IMR-90 (cell line): ENCODE results near the gene DENND5A. TPM values are rescaled to one million over a fixed set of nuclear protein-coding genes. Genes with fewer than 3 reads are reported as not detected.

Experiments used
- ATAC-seq: fragments of 200-7000 bp; cut with Tn5 transposase; 2 replicates; pipeline ENCODE4 v1.9.1; 2020; ENCODE audit warnings: low read depth, mild to moderate bottlenecking, moderate library complexity
- BruUV-seq: library from RNA; stranded (reverse); fragments of 400-500 nt; replicated peaks from 2 replicates; lab custom pipeline; 2021; lab: Mats Ljungman, UMichigan
- CTCF ChIA-PET: fragments of 300-600 bp; formaldehyde crosslinking; extraction: SDS; loops from one replicate; lab custom pipeline; 2021; ENCODE audit warnings: antibody characterized with exemption; lab: Yijun Ruan, JAX
- POLR2A ChIA-PET: fragments of 300-600 bp; sonication (Branson Sonifier 250); formaldehyde crosslinking; loops from one replicate; lab custom pipeline; 2022; ENCODE audit warnings: antibody characterized with exemption; ENCODE audit not compliant: unreplicated experiment; lab: Charles Lee
- DNase-seq: peaks from one replicate; pipeline ENCODE4 v3.0.0; 2013
- H2AFZ ChIP-seq: replicated peaks from 2 replicates; pipeline ENCODE3; 2013; ENCODE audit warnings: low read length, mild to moderate bottlenecking; ENCODE audit not compliant: poor library complexity
- H2AK5ac ChIP-seq: 2 replicates; pipeline ENCODE4 v1.6.1; 2013; ENCODE audit warnings: low read depth, low read length, inconsistent platforms
- H2AK9ac ChIP-seq: replicated peaks from 2 replicates; pipeline ENCODE3; 2013; ENCODE audit warnings: mild to moderate bottlenecking, low read depth, low read length, moderate library complexity; ENCODE audit not compliant: poor library complexity
- H2BK120ac ChIP-seq: 2 replicates; pipeline ENCODE4 v1.6.1; 2013; ENCODE audit warnings: low read depth, low read length, inconsistent platforms
- H2BK15ac ChIP-seq: 3 replicates; pipeline ENCODE4 v1.6.1; 2013; ENCODE audit warnings: low read depth, low read length, inconsistent platforms
- H2BK20ac ChIP-seq: 2 replicates; pipeline ENCODE4 v1.6.1; 2013; ENCODE audit warnings: low read depth, mild to moderate bottlenecking, inconsistent platforms, low read length, moderate library complexity
- H2BK5ac ChIP-seq: 2 replicates; pipeline ENCODE4 v1.6.1; 2013; ENCODE audit warnings: mild to moderate bottlenecking, low read depth, low read length, inconsistent platforms; ENCODE audit not compliant: poor library complexity, severe bottlenecking
- H3K14ac ChIP-seq: replicated peaks from 2 replicates; pipeline ENCODE4 v1.6.1; 2013; ENCODE audit warnings: low read depth, low read length, inconsistent platforms
- H3K18ac ChIP-seq: 2 replicates; pipeline ENCODE4 v1.6.1; 2013; ENCODE audit warnings: low read depth, low read length, control low read depth
- H3K23ac ChIP-seq: 2 replicates; pipeline ENCODE4 v1.6.1; 2013; ENCODE audit warnings: low read depth, low read length, inconsistent platforms
- H3K27ac ChIP-seq: 2 replicates; pipeline ENCODE4 v1.5.1; 2013; ENCODE audit warnings: mild to moderate bottlenecking, control low read depth, low read length; ENCODE audit not compliant: insufficient read depth
- H3K27me3 ChIP-seq: 2 replicates; pipeline ENCODE4 v1.6.1; 2013; ENCODE audit warnings: low read length; ENCODE audit not compliant: control insufficient read depth, insufficient read depth
- H3K36me3 ChIP-seq: 2 replicates; pipeline ENCODE4 v1.6.1; 2013; ENCODE audit warnings: low read length, mixed read lengths; ENCODE audit not compliant: control insufficient read depth, insufficient read depth
- H3K4ac ChIP-seq: 2 replicates; pipeline ENCODE4 v1.6.1; 2013; ENCODE audit warnings: low read depth, low read length, inconsistent platforms
- H3K4me1 ChIP-seq: 2 replicates; pipeline ENCODE4 v1.6.1; 2013; ENCODE audit warnings: low read length, mixed read lengths; ENCODE audit not compliant: control insufficient read depth, insufficient read depth
- H3K4me2 ChIP-seq: 2 replicates; pipeline ENCODE4 v1.6.1; 2013; ENCODE audit warnings: low read depth, mild to moderate bottlenecking, control low read depth, low read length, moderate library complexity
- H3K4me3 ChIP-seq: 2 replicates; pipeline ENCODE4 v1.5.1; 2013; ENCODE audit warnings: low read depth, mild to moderate bottlenecking, control low read depth, low read length, moderate library complexity; ENCODE audit not compliant: insufficient read depth
- H3K56ac ChIP-seq: 2 replicates; pipeline ENCODE4 v1.6.1; 2013; ENCODE audit warnings: low read length, inconsistent platforms; ENCODE audit not compliant: insufficient read depth; ENCODE audit errors: extremely low read depth
- H3K79me1 ChIP-seq, 2 experiments: 2 replicates each; pipeline ENCODE4 v1.6.1; 2013; ENCODE audit warnings: low read length in 2 of 2, inconsistent platforms in 1 of 2, low read depth in 1 of 2
- H3K9ac ChIP-seq: 2 replicates; pipeline ENCODE4 v1.6.1; 2013; ENCODE audit warnings: low read depth, low read length, control low read depth
- H3K9me1 ChIP-seq: 2 replicates; pipeline ENCODE4 v1.6.1; 2013; ENCODE audit warnings: low read length, inconsistent platforms; ENCODE audit not compliant: insufficient read depth
- H3K9me3 ChIP-seq: 2 replicates; pipeline ENCODE4 v1.6.1; 2013; ENCODE audit warnings: low read length; ENCODE audit not compliant: control insufficient read depth, insufficient read depth
- H4K20me1 ChIP-seq: 2 replicates; pipeline ENCODE4 v1.6.1; 2013; ENCODE audit warnings: low read length, inconsistent platforms; ENCODE audit not compliant: insufficient read depth
- H4K5ac ChIP-seq: 2 replicates; pipeline ENCODE4 v1.6.1; 2013; ENCODE audit warnings: mild to moderate bottlenecking, low read depth, low read length, control low read depth
- H4K8ac ChIP-seq, 2 experiments: 2 replicates each; pipeline ENCODE4 v1.6.1; 2013; ENCODE audit warnings: low read depth in 2 of 2, low read length in 2 of 2, control low read depth in 1 of 2, inconsistent platforms in 1 of 2
- H4K91ac ChIP-seq: 2 replicates; pipeline ENCODE4 v1.6.1; 2013; ENCODE audit warnings: low read depth, low read length, inconsistent platforms; ENCODE audit not compliant: insufficient read depth
- CEBPB ChIP-seq: IDR thresholded peaks from 2 replicates; pipeline ENCODE4 v1.6.1; 2012; ENCODE audit warnings: low read depth, low read length, improper control_type of control experiment
- POLR2A ChIP-seq: IDR thresholded peaks from 2 replicates; pipeline ENCODE4 v1.6.1; 2012; ENCODE audit warnings: mild to moderate bottlenecking, low read depth, low read length
- dilution Hi-C: fragments of 300-500 bp; cut with HindIII; formaldehyde crosslinking; loops from one replicate; pipeline ENCODE4 v1.14.3; 2018; ENCODE audit warnings: low sequenced_read_pairs; ENCODE audit not compliant: unreplicated experiment
- in situ Hi-C: fragments of 300-500 bp; cut with MboI; formaldehyde crosslinking; loops from 3 replicates; pipeline ENCODE4 v1.14.3; 2019; ENCODE audit warnings: low sequenced_read_pairs, inconsistent platforms, mixed read lengths
- intact Hi-C: fragments of 100-400 bp; cut with micrococcal nuclease; formaldehyde crosslinking; loops from 2 replicates; pipeline ENCODE4 v1.10.0; 2022
- polyA plus RNA-seq, 3 experiments: library from polyadenylated mRNA; depleted of rRNA; stranded (reverse); fragments of >200 nt; gene quantifications; 2 replicates each; pipeline ENCODE4 v1.2.3, GENCODE V29; 2012; ENCODE audit warnings: low replicate concordance in 1 of 3
- total RNA-seq: library from RNA; depleted of rRNA; stranded (reverse); fragments of >200 nt; gene quantifications from 2 replicates; pipeline ENCODE4 v1.2.3, GENCODE V29; 2012

Gene DENND5A
- total and polyA plus RNA-seq, 2 of the 4 experiments (the other 2 are of a cell fraction): 179 to 192 TPM

DNA sequence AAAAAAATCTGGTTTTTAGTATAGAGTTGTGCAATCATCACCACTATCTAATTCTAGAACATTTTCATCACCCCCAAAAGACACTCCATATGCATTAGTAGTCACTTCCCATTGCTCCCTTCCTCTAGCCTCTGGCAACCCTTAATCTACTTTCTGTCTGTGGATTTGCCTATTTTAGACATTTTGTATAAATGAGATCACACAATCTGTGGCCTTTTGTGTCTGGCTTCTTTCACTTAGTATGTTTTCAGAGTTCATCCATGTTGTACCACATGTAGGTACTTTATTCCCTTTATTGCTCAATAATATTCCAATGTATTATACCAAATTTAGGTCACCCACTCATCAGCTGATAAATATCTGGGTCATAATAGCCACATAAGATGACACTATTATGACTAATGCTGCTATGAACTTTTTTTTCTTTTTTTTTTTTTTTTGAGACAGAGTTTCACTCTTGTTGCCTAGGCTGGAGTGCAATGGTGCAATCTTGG, 106.2 kb downstream of the DENND5A start:
- peak; percentile 25; the same call in 1 of the 2 replicates for ATAC-seq
- Histone ChIP-seq H4K20me1 (peaks cover 8% of the 10 kb centered on the region; the same call in 1 of the 2 replicates), H3K14ac (no peak overlapping the region), H3K18ac (no peak overlapping the region), H3K36me3 (peaks cover 21% of the 10 kb centered on the region), H2BK20ac (no peak overlapping the region), H2AFZ (no peak overlapping the region), H3K56ac (no peak overlapping the region), H2AK5ac (no peak overlapping the region), H3K4ac (no peak overlapping the region), H3K4me1 (peaks cover 6% of the 10 kb centered on the region), H3K4me2 (no peak overlapping the region), H3K27ac (no peak overlapping the region), H3K4me3 (no peak overlapping the region), H3K9ac (no peak overlapping the region), H3K27me3 (no peaks in the 10 kb centered on the region), H4K5ac (no peak overlapping the region), H4K8ac (no peak overlapping the region), H2BK120ac (no peak overlapping the region), H2AK9ac (no peak overlapping the region), H3K9me3 (no peaks in the 10 kb centered on the region), H3K9me1 (peaks cover 9% of the 10 kb centered on the region), H2BK5ac (peak overlapping the region; percentile 72), H3K79me1 (peaks cover 11 to 40% of the 10 kb centered on the region in 2 experiments), H4K91ac (no peak overlapping the region), H2BK15ac (no peak overlapping the region), H3K23ac (no peak overlapping the region)
- TF ChIP-seq CEBPB: peak; percentile 78
- TF ChIP-seq POLR2A: no peak
- ChIA-PET POLR2A (no interaction called here), CTCF (no interaction called here)
- no TSS peak for BruUV-seq
- intact Hi-C loops: no loop called here
- dilution Hi-C loops: no loop called here
- in situ Hi-C loops: no loop called here
- DNase-seq: peak; percentile 58
